ENCODE results near the gene LRRC58. TPM values are rescaled to one million over a fixed set of nuclear protein-coding genes. Genes with fewer than 3 reads are reported as not detected.
A peak's percentile ranks its signal among the peaks of the same experiment; 100 is the strongest.

Gene LRRC58
- total and polyA plus RNA-seq, 2 of the 13 experiments (the other 11 are each of a cell fraction or from before 2014, with no cell fraction given), result 9.7 to 17.3 TPM

DNA sequence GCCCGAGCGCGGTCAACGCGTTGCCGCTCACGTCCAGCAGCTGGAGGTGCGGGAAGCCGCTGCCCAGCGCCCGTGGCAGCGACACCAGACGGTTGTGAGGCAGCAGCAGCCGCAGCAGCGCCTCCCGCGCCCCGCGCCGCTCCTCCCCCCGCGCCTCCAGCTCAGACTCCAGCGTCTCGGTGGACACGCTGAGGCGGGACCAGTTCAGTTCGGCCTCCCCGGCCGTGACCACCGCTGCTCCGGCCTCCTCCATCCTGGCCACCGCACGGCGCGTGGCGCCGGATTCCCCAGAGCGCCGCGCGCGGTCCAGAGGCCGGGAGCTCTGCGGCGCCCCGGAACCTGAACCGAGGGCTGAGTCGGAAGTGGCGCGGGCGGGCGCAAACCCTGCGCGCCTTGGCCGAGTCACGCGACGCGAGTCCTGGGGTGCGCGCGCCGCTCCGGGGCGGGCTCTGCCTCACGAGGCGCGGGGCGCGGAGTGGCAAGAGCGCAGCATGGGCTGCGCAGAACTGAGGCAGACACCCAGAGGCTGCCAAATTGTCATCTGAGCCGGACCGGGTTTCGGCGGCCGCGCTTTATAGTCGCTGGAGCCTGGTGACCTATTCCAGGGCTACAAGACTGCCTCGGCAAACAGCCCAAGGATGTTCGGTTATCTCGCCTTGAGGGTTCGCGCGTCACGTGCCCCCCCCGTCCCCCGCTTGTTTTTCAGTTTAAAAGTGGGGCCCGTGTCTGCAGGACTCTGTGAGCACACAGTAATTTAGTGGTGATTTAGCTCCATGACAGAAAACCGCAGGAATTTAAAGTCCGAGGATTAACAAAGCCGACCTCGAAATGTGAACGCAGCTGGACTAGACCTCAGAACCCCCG lies at the start of gene LRRC58 (continued):
- TF ChIP-seq, protein P1, sequence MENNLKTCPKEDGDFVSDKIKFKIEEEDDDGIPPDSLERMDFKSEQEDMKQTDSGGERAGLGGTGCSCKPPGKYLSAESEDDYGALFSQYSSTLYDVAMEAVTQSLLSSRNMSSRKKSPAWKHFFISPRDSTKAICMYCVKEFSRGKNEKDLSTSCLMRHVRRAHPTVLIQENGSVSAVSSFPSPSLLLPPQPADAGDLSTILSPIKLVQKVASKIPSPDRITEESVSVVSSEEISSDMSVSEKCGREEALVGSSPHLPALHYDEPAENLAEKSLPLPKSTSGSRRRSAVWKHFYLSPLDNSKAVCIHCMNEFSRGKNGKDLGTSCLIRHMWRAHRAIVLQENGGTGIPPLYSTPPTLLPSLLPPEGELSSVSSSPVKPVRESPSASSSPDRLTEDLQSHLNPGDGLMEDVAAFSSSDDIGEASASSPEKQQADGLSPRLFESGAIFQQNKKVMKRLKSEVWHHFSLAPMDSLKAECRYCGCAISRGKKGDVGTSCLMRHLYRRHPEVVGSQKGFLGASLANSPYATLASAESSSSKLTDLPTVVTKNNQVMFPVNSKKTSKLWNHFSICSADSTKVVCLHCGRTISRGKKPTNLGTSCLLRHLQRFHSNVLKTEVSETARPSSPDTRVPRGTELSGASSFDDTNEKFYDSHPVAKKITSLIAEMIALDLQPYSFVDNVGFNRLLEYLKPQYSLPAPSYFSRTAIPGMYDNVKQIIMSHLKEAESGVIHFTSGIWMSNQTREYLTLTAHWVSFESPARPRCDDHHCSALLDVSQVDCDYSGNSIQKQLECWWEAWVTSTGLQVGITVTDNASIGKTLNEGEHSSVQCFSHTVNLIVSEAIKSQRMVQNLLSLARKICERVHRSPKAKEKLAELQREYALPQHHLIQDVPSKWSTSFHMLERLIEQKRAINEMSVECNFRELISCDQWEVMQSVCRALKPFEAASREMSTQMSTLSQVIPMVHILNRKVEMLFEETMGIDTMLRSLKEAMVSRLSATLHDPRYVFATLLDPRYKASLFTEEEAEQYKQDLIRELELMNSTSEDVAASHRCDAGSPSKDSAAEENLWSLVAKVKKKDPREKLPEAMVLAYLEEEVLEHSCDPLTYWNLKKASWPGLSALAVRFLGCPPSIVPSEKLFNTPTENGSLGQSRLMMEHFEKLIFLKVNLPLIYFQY (CRISPR knock-in tag; IDR thresholded peaks at IDR 0.05; ENCODE audit: borderline replicate concordance), result peak; percentile 24; the same call in 1 of the 2 replicates
- TF ChIP-seq NAIF1 (CRISPR knock-in tag; IDR thresholded peaks at IDR 0.05; ENCODE audit: borderline replicate concordance) (peak; percentile 88; the same call in 1 of the 2 replicates), ZNF350 (CRISPR knock-in tag; IDR thresholded peaks at IDR 0.05; ENCODE audit: borderline replicate concordance, low read depth) (0 out of 2 replicates have a peak, but pooled peaks have one; percentile 15), MTF1 (CRISPR knock-in tag; IDR thresholded peaks at IDR 0.05) (peak; percentile 87), CBX5 (CRISPR knock-in tag; IDR thresholded peaks at IDR 0.05; ENCODE audit: borderline replicate concordance) (no peak), CENPX (CRISPR knock-in tag; IDR thresholded peaks at IDR 0.05) (no peak), ZNF136 (CRISPR knock-in tag; IDR thresholded peaks at IDR 0.05; ENCODE audit: low read depth) (no peak; the same call in 1 of the 2 replicates), SP4 (CRISPR knock-in tag; IDR thresholded peaks at IDR 0.05) (peak; percentile 48; the same call in 1 of the 2 replicates), BHLHE40 (IDR thresholded peaks at IDR 0.05; ENCODE audit: low read length) (peak; percentile 97), ZNF816 (CRISPR knock-in tag; IDR thresholded peaks at IDR 0.05; ENCODE audit: borderline replicate concordance) (no peak), SKI (IDR thresholded peaks at IDR 0.05; ENCODE audit: partially characterized antibody) (peak; percentile 82)
- TF ChIP-seq, protein P2, sequence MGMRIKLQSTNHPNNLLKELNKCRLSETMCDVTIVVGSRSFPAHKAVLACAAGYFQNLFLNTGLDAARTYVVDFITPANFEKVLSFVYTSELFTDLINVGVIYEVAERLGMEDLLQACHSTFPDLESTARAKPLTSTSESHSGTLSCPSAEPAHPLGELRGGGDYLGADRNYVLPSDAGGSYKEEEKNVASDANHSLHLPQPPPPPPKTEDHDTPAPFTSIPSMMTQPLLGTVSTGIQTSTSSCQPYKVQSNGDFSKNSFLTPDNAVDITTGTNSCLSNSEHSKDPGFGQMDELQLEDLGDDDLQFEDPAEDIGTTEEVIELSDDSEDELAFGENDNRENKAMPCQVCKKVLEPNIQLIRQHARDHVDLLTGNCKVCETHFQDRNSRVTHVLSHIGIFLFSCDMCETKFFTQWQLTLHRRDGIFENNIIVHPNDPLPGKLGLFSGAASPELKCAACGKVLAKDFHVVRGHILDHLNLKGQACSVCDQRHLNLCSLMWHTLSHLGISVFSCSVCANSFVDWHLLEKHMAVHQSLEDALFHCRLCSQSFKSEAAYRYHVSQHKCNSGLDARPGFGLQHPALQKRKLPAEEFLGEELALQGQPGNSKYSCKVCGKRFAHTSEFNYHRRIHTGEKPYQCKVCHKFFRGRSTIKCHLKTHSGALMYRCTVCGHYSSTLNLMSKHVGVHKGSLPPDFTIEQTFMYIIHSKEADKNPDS (CRISPR knock-in tag; IDR thresholded peaks at IDR 0.05), result peak; percentile 90; the same call in 1 of the 2 replicates
- TF ChIP-seq, protein P3, sequence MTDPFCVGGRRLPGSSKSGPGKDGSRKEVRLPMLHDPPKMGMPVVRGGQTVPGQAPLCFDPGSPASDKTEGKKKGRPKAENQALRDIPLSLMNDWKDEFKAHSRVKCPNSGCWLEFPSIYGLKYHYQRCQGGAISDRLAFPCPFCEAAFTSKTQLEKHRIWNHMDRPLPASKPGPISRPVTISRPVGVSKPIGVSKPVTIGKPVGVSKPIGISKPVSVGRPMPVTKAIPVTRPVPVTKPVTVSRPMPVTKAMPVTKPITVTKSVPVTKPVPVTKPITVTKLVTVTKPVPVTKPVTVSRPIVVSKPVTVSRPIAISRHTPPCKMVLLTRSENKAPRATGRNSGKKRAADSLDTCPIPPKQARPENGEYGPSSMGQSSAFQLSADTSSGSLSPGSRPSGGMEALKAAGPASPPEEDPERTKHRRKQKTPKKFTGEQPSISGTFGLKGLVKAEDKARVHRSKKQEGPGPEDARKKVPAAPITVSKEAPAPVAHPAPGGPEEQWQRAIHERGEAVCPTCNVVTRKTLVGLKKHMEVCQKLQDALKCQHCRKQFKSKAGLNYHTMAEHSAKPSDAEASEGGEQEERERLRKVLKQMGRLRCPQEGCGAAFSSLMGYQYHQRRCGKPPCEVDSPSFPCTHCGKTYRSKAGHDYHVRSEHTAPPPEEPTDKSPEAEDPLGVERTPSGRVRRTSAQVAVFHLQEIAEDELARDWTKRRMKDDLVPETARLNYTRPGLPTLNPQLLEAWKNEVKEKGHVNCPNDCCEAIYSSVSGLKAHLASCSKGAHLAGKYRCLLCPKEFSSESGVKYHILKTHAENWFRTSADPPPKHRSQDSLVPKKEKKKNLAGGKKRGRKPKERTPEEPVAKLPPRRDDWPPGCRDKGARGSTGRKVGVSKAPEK (CRISPR knock-in tag; IDR thresholded peaks at IDR 0.05; ENCODE audit: borderline replicate concordance), result 0 out of 2 replicates have a peak, but pooled peaks have one; percentile 41
- TF ChIP-seq, protein P4, sequence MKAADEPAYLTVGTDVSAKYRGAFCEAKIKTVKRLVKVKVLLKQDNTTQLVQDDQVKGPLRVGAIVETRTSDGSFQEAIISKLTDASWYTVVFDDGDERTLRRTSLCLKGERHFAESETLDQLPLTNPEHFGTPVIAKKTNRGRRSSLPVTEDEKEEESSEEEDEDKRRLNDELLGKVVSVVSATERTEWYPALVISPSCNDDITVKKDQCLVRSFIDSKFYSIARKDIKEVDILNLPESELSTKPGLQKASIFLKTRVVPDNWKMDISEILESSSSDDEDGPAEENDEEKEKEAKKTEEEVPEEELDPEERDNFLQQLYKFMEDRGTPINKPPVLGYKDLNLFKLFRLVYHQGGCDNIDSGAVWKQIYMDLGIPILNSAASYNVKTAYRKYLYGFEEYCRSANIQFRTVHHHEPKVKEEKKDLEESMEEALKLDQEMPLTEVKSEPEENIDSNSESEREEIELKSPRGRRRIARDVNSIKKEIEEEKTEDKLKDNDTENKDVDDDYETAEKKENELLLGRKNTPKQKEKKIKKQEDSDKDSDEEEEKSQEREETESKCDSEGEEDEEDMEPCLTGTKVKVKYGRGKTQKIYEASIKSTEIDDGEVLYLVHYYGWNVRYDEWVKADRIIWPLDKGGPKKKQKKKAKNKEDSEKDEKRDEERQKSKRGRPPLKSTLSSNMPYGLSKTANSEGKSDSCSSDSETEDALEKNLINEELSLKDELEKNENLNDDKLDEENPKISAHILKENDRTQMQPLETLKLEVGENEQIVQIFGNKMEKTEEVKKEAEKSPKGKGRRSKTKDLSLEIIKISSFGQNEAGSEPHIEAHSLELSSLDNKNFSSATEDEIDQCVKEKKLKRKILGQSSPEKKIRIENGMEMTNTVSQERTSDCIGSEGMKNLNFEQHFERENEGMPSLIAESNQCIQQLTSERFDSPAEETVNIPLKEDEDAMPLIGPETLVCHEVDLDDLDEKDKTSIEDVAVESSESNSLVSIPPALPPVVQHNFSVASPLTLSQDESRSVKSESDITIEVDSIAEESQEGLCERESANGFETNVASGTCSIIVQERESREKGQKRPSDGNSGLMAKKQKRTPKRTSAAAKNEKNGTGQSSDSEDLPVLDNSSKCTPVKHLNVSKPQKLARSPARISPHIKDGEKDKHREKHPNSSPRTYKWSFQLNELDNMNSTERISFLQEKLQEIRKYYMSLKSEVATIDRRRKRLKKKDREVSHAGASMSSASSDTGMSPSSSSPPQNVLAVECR (CRISPR knock-in tag; IDR thresholded peaks at IDR 0.05; ENCODE audit: borderline replicate concordance), result peak; percentile 93; the same call in 1 of the 2 replicates

Data from HepG2 (cell line).